ENCODE data around the gene TWNK. TPM values are rescaled to one million over a fixed set of nuclear protein-coding genes. Genes with fewer than 3 reads are reported as not detected.

TWNK gene
- total RNA-seq, 1 experiment from 2014 or later = 14.6 TPM

GRCh38 chr10:101000127-101000914, 13.0 kb downstream of the TWNK start:
- DNase-seq = no peak
- Histone ChIP-seq H3K36me3 (peaks cover 42% of the 10 kb centered on the region), H3K4me3 (peak overlapping the region; percentile 83), H3K9me3 (no peaks in the 10 kb centered on the region), H3K27me3 (no peaks in the 10 kb centered on the region)

- peaks cover 48% of the 10 kb centered on the region for H3K36me3 ChIP-seq
- H3K4me3 ChIP-seq = peak overlapping the region; percentile 83
- no peaks in the 10 kb centered on the region for H3K9me3 ChIP-seq
- peak; percentile 89 for DNase-seq
- no peaks in the 10 kb centered on the region for H3K27me3 ChIP-seq
Observed at GRCh38 chr10:101000915-101001658, 13.7 kb downstream of the TWNK start.

DNA sequence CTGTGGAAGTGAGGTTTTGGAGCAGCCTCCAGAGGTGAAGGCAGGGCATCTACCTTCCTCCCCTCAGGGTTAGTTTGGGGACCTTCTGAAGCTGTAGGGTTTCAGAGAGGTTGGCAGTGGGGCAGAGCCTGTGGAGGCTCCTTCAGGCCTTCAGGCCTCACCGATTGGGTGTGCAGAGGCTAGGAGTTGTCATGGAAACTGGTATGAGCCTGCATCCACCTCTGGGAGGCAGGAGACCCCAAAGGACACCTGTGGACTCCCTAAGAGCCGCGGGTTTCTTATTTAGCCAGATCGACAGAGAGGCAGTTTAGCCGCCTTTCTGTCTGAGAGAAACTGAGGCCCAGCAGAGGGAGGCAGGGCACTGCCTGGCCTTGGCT, 14.3 kb downstream of the TWNK start:
- Histone ChIP-seq H3K9me3 (no peaks in the 10 kb centered on the region), H3K27me3 (no peaks in the 10 kb centered on the region), H3K4me3 (peak overlapping the region; percentile 83), H3K36me3 (peaks cover 53% of the 10 kb centered on the region)
- DNase-seq = no peak

DNA sequence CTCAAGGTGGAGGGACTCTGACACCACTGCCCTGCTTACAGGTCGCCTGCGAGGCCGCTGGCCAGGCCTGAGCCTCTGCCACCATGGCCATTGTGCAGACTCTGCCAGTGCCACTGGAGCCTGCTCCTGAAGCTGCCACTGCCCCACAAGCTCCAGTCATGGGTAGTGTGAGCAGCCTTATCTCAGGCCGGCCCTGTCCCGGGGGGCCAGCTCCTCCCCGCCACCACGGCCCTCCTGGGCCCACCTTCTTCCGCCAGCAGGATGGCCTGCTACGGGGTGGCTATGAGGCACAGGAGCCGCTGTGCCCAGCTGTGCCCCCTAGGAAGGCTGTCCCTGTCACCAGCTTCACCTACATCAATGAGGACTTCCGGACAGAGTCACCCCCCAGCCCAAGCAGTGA, 15.1 kb downstream of the TWNK start:
- DNase-seq = no peak
- Histone ChIP-seq H3K9me3 (no peaks in the 10 kb centered on the region), H3K27me3 (no peaks in the 10 kb centered on the region), H3K4me3 (no peak overlapping the region), H3K36me3 (peaks cover 61% of the 10 kb centered on the region)

- peaks cover 61% of the 10 kb centered on the region for H3K36me3 ChIP-seq
- no peak overlapping the region for H3K4me3 ChIP-seq
- no peaks in the 10 kb centered on the region for H3K27me3 ChIP-seq
- DNase-seq = no peak
- no peaks in the 10 kb centered on the region for H3K9me3 ChIP-seq
Observed at GRCh38 chr10:101003639-101004206, 16.4 kb downstream of the TWNK start.

DNA sequence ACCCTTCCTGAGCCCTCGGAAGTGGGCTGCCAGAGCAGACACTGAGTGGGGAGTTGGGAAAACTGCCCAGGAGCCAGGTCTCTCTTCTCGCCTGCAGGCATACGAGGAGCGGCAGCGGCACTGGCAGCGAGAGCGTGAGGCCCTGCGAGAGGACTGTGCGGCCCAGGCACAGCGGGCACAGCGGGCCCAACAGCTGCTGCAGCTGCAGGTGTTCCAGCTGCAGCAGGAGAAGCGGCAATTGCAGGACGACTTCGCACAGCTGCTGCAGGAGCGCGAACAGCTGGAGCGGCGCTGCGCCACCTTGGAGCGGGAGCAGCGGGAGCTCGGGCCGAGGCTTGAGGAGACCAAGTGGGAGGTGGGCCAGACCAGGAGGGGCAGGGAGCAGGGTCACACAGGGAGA, 18.0 kb downstream of the TWNK start:
- Histone ChIP-seq H3K4me3 (no peak overlapping the region), H3K9me3 (no peaks in the 10 kb centered on the region), H3K36me3 (peaks cover 61% of the 10 kb centered on the region), H3K27me3 (no peaks in the 10 kb centered on the region)
- DNase-seq = no peak

GRCh38 chr10:101005869-101006567, 18.7 kb downstream of the TWNK start:
- Histone ChIP-seq H3K36me3 (peaks cover 58% of the 10 kb centered on the region), H3K9me3 (no peaks in the 10 kb centered on the region), H3K4me3 (no peak overlapping the region), H3K27me3 (no peaks in the 10 kb centered on the region)
- DNase-seq = no peak

- DNase-seq = no peak
- peaks cover 56% of the 10 kb centered on the region for H3K36me3 ChIP-seq
Observed at GRCh38 chr10:101006593-101007098, 19.3 kb downstream of the TWNK start.

GRCh38 chr10:101007099-101007711, 19.9 kb downstream of the TWNK start:
- peak; percentile 80 for DNase-seq
- Histone ChIP-seq H3K36me3 (peaks cover 50% of the 10 kb centered on the region), H3K4me3 (no peak overlapping the region), H3K9me3 (no peaks in the 10 kb centered on the region), H3K27me3 (no peaks in the 10 kb centered on the region)

More at GRCh38 chr10:101006593-101007098, 19.3 kb downstream of the TWNK start:
- H3K4me3 ChIP-seq = no peak overlapping the region
- H3K27me3 ChIP-seq = no peaks in the 10 kb centered on the region
- H3K9me3 ChIP-seq = no peaks in the 10 kb centered on the region

DNA sequence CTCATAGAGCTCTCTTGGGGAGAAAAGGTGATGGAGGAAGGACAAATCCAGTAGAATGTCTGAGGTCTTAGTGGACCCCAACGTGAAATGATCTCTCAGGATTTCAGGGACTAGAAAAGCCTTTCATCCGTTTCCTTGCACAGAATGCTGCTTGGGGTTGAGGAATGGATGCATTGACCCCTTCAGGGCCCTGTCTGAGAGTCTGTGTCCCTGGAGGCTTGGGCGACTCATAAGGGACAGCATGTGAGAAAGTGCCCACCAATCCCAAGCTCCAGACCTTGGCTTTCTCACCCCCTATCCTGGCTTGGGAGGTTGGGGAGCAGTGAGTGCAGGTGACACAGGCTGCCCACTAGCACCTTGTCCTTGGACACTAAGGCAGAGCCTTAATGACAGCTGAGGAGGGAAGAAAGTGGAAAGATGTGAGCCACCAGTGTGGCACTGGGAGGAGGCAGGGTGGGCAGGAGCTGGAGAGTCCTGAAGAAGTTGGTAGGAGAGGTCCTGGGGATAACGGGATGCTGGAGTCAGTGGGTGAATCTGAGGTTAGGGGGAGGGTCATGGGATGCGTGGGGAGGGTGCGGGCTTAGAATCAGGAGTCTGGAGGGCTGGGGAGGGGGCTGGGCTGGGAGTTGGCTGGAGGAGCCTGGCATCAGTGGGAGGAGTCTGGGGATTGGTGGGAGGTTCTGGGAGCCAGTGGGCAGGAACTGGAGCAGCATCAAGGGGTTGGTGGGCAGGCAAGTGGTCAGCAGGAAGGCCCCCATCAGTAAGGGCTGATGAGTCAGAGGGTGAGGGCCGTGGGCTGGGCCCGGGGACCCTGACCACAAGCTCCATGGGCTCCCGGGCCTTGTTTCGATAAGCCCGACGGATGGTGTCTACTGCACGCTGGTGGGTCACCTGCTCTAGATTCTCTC, 20.8 kb downstream of the TWNK start:
- no peak for DNase-seq
- H3K4me3 ChIP-seq = no peak overlapping the region
- peaks cover 40% of the 10 kb centered on the region for H3K36me3 ChIP-seq
- no peaks in the 10 kb centered on the region for H3K9me3 ChIP-seq
- no peaks in the 10 kb centered on the region for H3K27me3 ChIP-seq

DNA sequence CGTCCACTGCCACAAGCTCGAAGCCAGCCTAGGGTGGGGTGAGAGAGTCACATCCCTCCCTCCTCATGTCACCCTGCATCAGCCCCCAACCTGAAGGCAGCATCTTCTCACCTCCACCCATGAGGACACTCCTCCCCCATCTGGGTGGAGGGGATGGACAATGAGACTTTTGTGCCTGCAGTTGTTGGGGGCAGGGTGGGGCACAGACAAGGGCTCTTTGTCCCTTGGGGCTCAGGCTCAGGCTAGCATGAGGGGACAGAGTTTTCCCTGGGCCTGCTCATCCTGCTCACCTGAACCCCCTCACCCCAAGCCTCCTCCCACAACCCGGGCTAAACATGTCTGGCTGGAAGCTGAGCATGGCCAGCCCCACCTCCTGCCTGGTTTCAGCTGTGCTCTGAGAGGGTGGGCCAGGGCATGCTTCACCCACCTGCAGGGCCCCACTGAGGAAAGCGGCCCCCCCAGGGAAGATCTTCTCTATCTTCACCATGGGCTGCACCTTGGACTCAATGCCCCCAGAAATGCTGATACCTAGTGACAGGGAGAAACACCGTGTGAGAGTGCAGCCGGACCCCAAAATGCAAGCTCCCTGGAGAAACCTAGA, 21.6 kb downstream of the TWNK start:
- no peak overlapping the region for H3K4me3 ChIP-seq
- H3K9me3 ChIP-seq = no peaks in the 10 kb centered on the region
- no peak for DNase-seq
- no peaks in the 10 kb centered on the region for H3K27me3 ChIP-seq
- peaks cover 33% of the 10 kb centered on the region for H3K36me3 ChIP-seq

GRCh38 chr10:101010329-101010728, 23.0 kb downstream of the TWNK start:
- no peak for DNase-seq
- H3K9me3 ChIP-seq = no peaks in the 10 kb centered on the region
- H3K4me3 ChIP-seq = no peak overlapping the region
- H3K36me3 ChIP-seq = peaks cover 19% of the 10 kb centered on the region
- no peaks in the 10 kb centered on the region for H3K27me3 ChIP-seq

- DNase-seq = no peak
- H3K27me3 ChIP-seq = no peaks in the 10 kb centered on the region
- H3K4me3 ChIP-seq = no peak overlapping the region
- peaks cover 6% of the 10 kb centered on the region for H3K36me3 ChIP-seq
- no peaks in the 10 kb centered on the region for H3K9me3 ChIP-seq
Observed at GRCh38 chr10:101011517-101012423, 24.4 kb downstream of the TWNK start.
